ENCODE results near the gene SMAD4.

The SMAD4 gene

DNA sequence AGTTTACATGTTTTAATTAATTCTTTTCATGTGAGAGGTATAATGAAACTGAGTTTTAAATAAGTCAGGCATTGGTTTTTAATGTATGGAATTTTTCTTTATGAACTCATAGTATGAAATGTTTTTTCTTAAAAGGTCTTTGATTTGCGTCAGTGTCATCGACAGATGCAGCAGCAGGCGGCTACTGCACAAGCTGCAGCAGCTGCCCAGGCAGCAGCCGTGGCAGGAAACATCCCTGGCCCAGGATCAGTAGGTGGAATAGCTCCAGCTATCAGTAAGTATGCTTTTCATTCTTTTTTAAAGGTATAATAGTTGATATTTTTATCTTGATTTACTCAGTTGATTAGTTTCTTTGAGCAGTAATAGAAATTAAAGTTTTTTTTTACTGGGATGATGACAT is 46.5 kb downstream of the SMAD4 start:
- peaks cover 25% of the 10 kb centered on the region for H3K79me2 ChIP-seq (ENCODE audit: insufficient read depth, low read length)
- H3K9ac ChIP-seq (ENCODE audit: low read depth, low read length), result no peak overlapping the region
- peaks cover 91% of the 10 kb centered on the region for H3K36me3 ChIP-seq (ENCODE audit: insufficient read depth, low read length)
- H3K4me2 ChIP-seq (ENCODE audit: insufficient read depth, low read length), result no peak overlapping the region
- DNase-seq (no peak), ATAC-seq (ENCODE audit: insufficient read depth, low read depth) (no peak)
- no peaks in the 10 kb centered on the region for H3K27me3 ChIP-seq (ENCODE audit: insufficient read depth, low read length, poor library complexity)
- H2AFZ ChIP-seq (ENCODE audit: low read depth, low read length), result no peak overlapping the region
- H4K20me1 ChIP-seq (ENCODE audit: insufficient read depth, low read length), result peaks cover 11% of the 10 kb centered on the region
- H3K9me3 ChIP-seq (ENCODE audit: insufficient read depth, low read length, severe bottlenecking), result no peaks in the 10 kb centered on the region
- H3K4me3 ChIP-seq (ENCODE audit: low read depth in 1 of 2, low read length in 2 of 2), result no peak overlapping the region
- TF ChIP-seq CTCF (IDR thresholded peaks at IDR 0.05; ENCODE audit: borderline replicate concordance, extremely low read depth, low read length, poor library complexity, severe bottlenecking) (no peak), EZH2 (IDR thresholded peaks at IDR 0.05; ENCODE audit: borderline replicate concordance, low read depth, low read length, severe bottlenecking) (no peak)
- H3K4me1 ChIP-seq (ENCODE audit: insufficient read depth, low read length), result no peaks in the 10 kb centered on the region
- H3K27ac ChIP-seq (ENCODE audit: low read length), result no peak overlapping the region

DNA sequence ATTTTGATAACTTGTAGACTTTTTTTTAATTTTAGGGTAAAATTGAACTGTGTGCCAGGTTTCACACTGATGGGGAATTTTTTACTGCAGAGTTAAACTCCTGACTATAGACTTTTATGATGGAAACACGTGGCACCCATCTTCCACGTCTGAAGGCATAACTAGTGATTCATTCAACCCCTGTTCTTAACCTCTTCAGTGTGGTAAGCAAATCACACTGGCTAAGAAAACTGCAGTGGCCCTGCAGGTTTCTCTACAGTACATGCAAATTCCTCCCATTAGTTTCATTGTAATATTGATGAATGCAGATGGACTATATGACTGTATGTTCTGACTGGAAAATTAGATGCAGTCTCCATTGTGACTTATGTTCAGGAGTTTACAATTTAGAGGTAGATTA is 47.2 kb downstream of the SMAD4 start:
- no peak overlapping the region for H3K9ac ChIP-seq (ENCODE audit: low read depth, low read length)
- H3K4me1 ChIP-seq (ENCODE audit: insufficient read depth, low read length), result no peaks in the 10 kb centered on the region
- H3K27ac ChIP-seq (ENCODE audit: low read length), result no peak overlapping the region
- peaks cover 11% of the 10 kb centered on the region for H4K20me1 ChIP-seq (ENCODE audit: insufficient read depth, low read length)
- H3K36me3 ChIP-seq (ENCODE audit: insufficient read depth, low read length), result peaks cover 91% of the 10 kb centered on the region
- no peak overlapping the region for H3K4me2 ChIP-seq (ENCODE audit: insufficient read depth, low read length)
- no peak overlapping the region for H3K4me3 ChIP-seq (ENCODE audit: low read depth in 1 of 2, low read length in 2 of 2)
- no peaks in the 10 kb centered on the region for H3K27me3 ChIP-seq (ENCODE audit: insufficient read depth, low read length, poor library complexity)
- H3K9me3 ChIP-seq (ENCODE audit: insufficient read depth, low read length, severe bottlenecking), result no peaks in the 10 kb centered on the region
- peaks cover 18% of the 10 kb centered on the region for H3K79me2 ChIP-seq (ENCODE audit: insufficient read depth, low read length)
- no peak for DNase-seq
- ATAC-seq (ENCODE audit: insufficient read depth, low read depth), result no peak
- TF ChIP-seq CTCF (IDR thresholded peaks at IDR 0.05; ENCODE audit: borderline replicate concordance, extremely low read depth, low read length, poor library complexity, severe bottlenecking), result no peak
- no peak for TF ChIP-seq EZH2 (IDR thresholded peaks at IDR 0.05; ENCODE audit: borderline replicate concordance, low read depth, low read length, severe bottlenecking)
- H2AFZ ChIP-seq (ENCODE audit: low read depth, low read length), result no peak overlapping the region

DNA sequence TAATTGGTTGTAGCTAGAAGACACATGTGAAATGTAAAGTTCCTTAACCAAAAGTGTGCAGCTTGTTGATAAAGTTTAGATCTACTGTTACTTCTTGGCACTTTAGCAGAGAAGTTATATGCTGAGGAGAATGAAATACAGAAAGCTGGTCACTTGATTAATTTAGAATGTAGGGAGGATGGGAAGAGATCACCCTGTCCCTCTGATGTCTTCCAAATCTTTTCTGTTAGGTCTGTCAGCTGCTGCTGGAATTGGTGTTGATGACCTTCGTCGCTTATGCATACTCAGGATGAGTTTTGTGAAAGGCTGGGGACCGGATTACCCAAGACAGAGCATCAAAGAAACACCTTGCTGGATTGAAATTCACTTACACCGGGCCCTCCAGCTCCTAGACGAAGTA is 48.0 kb downstream of the SMAD4 start:
- Histone ChIP-seq H3K4me1 (ENCODE audit: insufficient read depth, low read length) (no peaks in the 10 kb centered on the region), H3K27me3 (ENCODE audit: insufficient read depth, low read length, poor library complexity) (no peaks in the 10 kb centered on the region), H3K36me3 (ENCODE audit: insufficient read depth, low read length) (peaks cover 90% of the 10 kb centered on the region), H2AFZ (ENCODE audit: low read depth, low read length) (no peak overlapping the region), H3K9me3 (ENCODE audit: insufficient read depth, low read length, severe bottlenecking) (no peaks in the 10 kb centered on the region), H3K79me2 (ENCODE audit: insufficient read depth, low read length) (peaks cover 10% of the 10 kb centered on the region), H3K4me2 (ENCODE audit: insufficient read depth, low read length) (no peak overlapping the region), H4K20me1 (ENCODE audit: insufficient read depth, low read length) (peaks cover 11% of the 10 kb centered on the region), H3K4me3 (ENCODE audit: low read depth in 1 of 2, low read length in 2 of 2) (no peak overlapping the region), H3K9ac (ENCODE audit: low read depth, low read length) (no peak overlapping the region), H3K27ac (ENCODE audit: low read length) (no peak overlapping the region)
- no peak for ATAC-seq (ENCODE audit: insufficient read depth, low read depth)
- DNase-seq, result no peak
- TF ChIP-seq EZH2 (IDR thresholded peaks at IDR 0.05; ENCODE audit: borderline replicate concordance, low read depth, low read length, severe bottlenecking) (no peak), CTCF (IDR thresholded peaks at IDR 0.05; ENCODE audit: borderline replicate concordance, extremely low read depth, low read length, poor library complexity, severe bottlenecking) (no peak)
